Ovary (tissue), 3 donors: ENCODE measurements around the gene F3.

Experiments
- CTCF ChIP-seq, 3 donors: fragments of 450-650 bp in 2 of 3; fragments of 200-600 bp in 1 of 3; IDR thresholded peaks; one replicate each; pipeline versions ENCODE4 v1.5.1 to v1.8.0; 2016 to 2022; ENCODE audit warnings: antibody characterized with exemption in 3 of 3, mild to moderate bottlenecking in 1 of 3
- POLR2A ChIP-seq: fragments of 450-650 bp; IDR thresholded peaks from one replicate; pipeline ENCODE4 v1.6.1; 2017; ENCODE audit warnings: antibody characterized with exemption, mild to moderate bottlenecking, moderate library complexity
- donor health status: DM: no; HTN: no; CAD: no.

- TF ChIP-seq CTCF (IDR thresholded peaks at IDR 0.05) = no peak
- no peak for TF ChIP-seq POLR2A
Measured at GRCh38 chr1:94504601-94505000, 37.0 kb downstream of the F3 start.
